GM12801 (cell line): ENCODE data around the gene RTEL1.

Experiments used
- TF ChIP-seq, protein P1 (sequence below): IDR thresholded peaks from one replicate; pipeline ENCODE4 v1.5.1; 2011; ENCODE audit warnings: control low read depth; ENCODE audit not compliant: insufficient read length; ENCODE audit errors: extremely low read depth

RTEL1 gene

GRCh38 chr20:63734946-63735858 lies 77.1 kb downstream of the RTEL1 start:
- TF ChIP-seq, protein P1, sequence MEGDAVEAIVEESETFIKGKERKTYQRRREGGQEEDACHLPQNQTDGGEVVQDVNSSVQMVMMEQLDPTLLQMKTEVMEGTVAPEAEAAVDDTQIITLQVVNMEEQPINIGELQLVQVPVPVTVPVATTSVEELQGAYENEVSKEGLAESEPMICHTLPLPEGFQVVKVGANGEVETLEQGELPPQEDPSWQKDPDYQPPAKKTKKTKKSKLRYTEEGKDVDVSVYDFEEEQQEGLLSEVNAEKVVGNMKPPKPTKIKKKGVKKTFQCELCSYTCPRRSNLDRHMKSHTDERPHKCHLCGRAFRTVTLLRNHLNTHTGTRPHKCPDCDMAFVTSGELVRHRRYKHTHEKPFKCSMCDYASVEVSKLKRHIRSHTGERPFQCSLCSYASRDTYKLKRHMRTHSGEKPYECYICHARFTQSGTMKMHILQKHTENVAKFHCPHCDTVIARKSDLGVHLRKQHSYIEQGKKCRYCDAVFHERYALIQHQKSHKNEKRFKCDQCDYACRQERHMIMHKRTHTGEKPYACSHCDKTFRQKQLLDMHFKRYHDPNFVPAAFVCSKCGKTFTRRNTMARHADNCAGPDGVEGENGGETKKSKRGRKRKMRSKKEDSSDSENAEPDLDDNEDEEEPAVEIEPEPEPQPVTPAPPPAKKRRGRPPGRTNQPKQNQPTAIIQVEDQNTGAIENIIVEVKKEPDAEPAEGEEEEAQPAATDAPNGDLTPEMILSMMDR = no peak

DNA sequence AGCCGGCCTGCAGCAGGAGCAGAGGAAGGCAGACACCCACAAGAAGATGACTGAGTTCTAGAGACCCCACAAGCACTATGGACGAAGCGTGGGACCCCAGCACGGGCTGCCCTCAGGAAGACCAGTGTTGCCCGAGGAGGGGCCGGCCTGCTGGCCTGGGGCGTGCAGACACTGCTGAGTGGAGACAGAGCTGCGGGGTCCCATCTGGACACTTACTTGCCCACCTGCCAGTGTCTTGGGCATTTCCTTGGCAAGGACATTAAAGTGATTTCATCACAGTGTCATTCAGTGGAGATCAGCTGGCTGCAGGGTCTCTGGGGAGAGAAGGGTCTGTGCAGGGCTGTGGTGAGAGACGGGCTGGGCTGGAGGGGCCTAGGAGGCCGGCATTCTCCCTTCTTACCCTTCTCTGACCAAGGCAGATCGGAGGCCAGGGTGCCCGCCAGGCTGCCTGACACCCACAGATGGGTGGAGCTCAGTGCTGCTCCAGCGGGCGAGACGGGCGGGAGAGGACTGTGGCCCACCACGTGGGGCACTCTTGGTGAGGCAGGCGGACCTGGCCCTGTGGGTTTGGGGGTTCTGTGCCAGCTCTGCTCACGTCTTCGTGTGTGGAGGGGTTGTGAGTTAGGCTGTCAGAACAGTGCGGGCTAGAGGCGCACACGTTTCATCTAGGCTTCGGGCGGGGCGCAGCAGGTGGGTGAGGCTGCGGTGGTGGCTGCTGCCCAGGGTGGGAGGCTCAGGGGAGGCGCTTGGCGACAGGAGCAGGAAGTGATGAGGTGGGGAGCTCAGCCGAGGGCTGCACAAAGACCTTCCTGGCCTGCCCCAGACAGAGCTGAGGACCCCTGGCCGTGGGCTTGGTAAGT lies 78.0 kb downstream of the RTEL1 start, which contains the start of gene LIME1:
TSS of gene LIME1 (plus strand) at position 806 of the 860 bp plus-strand sequence. CDS start 886 bp downstream, outside the sequence.
- TF ChIP-seq, protein P1 = no peak

GRCh38 chr20:63736893-63737694 lies 79.0 kb downstream of the RTEL1 start:
- TF ChIP-seq, protein P1 = no peak

GRCh38 chr20:63737695-63737944 lies 79.5 kb downstream of the RTEL1 start:
- TF ChIP-seq, protein P1 = no peak

- TF ChIP-seq, protein P1 = no peak
Measured at GRCh38 chr20:63737945-63738686, 80.0 kb downstream of the RTEL1 start.

DNA sequence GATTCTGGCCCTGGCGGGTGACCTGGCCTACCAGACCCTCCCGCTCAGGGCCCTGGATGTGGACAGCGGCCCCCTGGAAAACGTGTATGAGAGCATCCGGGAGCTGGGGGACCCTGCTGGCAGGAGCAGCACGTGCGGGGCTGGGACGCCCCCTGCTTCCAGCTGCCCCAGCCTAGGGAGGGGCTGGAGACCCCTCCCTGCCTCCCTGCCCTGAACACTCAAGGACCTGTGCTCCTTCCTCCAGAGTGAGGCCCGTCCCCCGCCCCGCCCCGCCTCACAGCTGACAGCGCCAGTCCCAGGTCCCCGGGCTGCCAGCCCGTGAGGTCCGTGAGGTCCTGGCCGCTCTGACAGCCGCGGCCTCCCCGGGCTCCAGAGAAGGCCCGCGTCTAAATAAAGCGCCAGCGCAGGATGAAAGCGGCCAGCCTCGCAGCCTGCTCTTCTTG lies 80.6 kb downstream of the RTEL1 start:
- TF ChIP-seq, protein P1 = no peak
